MM.1S (cell line): Measurements from ENCODE around the gene ADAMTSL1.

Source experiments
- CTCF ChIP-seq: fragments of 300-600 bp; sonication (generic); IDR thresholded peaks from 2 replicates; pipeline ENCODE4 v1.5.1; 2016; ENCODE audit warnings: antibody characterized with exemption, low read length, mixed read lengths
- EZH2 ChIP-seq: fragments of 300-600 bp; sonication (generic); optimal IDR thresholded peaks from 2 replicates; pipeline ENCODE3; 2017; ENCODE audit warnings: low read depth, mild to moderate bottlenecking, antibody characterized with exemption, low read length, mixed read lengths
- EZH2phosphoT487 ChIP-seq: fragments of 300-600 bp; sonication (generic); IDR thresholded peaks from 2 replicates; pipeline ENCODE4 v1.6.1; 2018; ENCODE audit warnings: antibody characterized with exemption, low read length

GRCh38 chr9:18743971-18744370 lies 270.0 kb downstream of the ADAMTSL1 start:
- TF ChIP-seq CTCF (no peak), EZH2 (no peak), EZH2phosphoT487 (no peak)
